Measurements from ENCODE around the gene NACC1.

Gene NACC1

GRCh38 chr19:13120817-13121216, 2.8 kb downstream of the NACC1 start:
- DNase-seq (ENCODE audit: low read depth in 2 of 2): no peak

GRCh38 chr19:13121551-13122274, 3.6 kb downstream of the NACC1 start:
- no peak for DNase-seq (ENCODE audit: low read depth in 2 of 2)

GRCh38 chr19:13122275-13122878, 4.3 kb downstream of the NACC1 start:
- no peak for DNase-seq (ENCODE audit: low read depth in 2 of 2)

GRCh38 chr19:13122980-13123957, 5.2 kb downstream of the NACC1 start:
- DNase-seq (ENCODE audit: low read depth in 2 of 2): no peak

- no peak for DNase-seq (ENCODE audit: low read depth in 2 of 2)
These were observed 9.0 kb downstream of the NACC1 start for GRCh38 chr19:13127051-13127450.

DNA sequence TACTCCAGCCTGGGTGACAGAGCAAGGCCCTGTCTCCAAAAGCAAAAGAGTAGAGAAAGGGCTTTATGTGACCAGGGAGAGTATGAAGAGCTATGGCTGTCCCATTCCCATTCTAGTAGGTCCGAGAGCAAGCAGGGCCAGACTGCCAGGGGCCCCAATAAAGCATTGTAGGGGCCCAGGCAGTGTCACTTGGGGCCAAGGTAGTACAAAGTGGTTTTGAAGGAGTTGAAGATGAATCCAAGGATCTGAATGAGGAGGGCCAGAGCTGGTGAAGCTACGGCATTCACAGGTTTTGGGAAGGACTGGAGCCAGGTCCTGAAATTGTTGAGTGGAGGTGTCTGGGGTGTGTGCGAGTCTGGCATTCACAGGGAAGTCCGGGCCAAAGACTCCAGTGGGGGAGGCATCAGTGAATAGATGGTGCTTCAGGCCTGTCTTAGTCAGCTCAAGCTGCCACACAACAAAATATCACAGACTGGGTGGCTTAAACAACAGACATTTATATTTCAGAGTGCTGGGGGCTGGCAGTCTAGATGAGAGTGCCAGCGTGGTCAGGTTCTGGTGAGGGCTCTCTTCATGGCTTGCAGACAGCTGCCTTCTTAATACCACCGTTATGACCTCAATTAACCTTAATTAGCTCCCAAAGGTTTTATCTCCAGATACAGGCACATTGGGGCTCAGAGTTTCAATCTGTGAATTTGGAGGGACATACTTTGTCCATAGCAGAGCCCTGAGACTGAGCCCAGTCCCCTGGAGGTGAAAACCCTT, 9.9 kb downstream of the NACC1 start:
- DNase-seq (ENCODE audit: low read depth in 2 of 2): no peak

DNA sequence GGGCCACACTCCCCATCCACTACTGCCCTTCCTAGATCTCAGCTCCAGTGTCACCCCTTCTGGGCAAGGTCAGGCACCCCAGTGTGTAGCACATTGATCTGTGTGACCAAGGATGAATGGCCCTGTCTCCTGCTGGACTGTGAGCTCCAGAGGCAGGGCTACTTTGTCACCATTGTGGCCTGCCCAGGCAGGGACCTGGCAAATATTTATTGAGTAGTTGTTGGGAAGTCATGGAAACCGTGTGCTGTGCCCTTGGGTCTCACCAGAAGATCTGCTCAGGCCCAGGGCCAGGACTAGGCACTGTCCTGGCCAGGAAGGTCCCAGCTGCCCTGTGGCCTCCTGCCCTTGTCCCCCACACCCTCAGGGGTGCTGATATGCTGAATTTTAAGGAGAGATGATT, 10.5 kb downstream of the NACC1 start:
- no peak for DNase-seq (ENCODE audit: low read depth in 2 of 2)

GRCh38 chr19:13129384-13129783, 11.3 kb downstream of the NACC1 start:
- DNase-seq (ENCODE audit: low read depth in 2 of 2): no peak

GRCh38 chr19:13130886-13131490, 12.9 kb downstream of the NACC1 start:
- no peak for DNase-seq (ENCODE audit: low read depth in 2 of 2)

DNA sequence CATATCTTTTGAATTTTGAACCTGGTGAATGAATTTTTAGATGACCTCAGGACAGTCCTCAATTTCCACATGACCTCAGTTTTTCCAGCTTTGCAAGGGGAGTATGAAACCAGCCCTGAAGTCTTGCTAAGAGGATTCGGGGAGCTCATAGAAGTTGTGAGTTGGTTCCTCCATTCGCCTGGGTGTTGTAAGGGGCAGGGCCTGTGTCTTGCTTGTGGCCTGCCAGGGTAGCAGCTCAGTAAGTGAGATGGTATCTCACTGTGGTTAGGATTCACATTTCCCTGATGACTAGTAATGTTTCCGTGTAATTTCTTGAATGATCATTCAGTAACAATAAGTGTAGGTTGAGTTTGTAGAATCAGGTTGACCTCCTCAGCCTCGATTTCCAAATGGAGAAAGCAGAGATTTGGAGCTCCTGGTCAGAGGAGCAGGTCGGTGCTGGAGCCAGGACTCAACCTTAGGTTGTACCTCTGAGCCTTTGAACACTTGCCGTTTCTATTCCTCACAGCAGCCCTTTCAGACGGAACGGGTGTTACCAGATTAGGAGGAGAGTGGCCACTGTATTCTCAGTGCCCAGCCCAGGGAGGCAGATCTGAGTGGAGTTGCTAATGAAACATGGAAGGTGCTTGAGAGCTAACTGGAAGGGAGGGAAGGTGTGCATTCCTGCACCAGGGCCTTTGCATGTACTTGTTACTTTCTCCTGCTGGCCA, 14.6 kb downstream of the NACC1 start:
- peak in 1 of 2 donors; percentile 48 for DNase-seq (ENCODE audit: low read depth in 2 of 2)

GRCh38 chr19:13133241-13133870, 15.3 kb downstream of the NACC1 start:
- no peak for DNase-seq (ENCODE audit: low read depth in 2 of 2)

DNA sequence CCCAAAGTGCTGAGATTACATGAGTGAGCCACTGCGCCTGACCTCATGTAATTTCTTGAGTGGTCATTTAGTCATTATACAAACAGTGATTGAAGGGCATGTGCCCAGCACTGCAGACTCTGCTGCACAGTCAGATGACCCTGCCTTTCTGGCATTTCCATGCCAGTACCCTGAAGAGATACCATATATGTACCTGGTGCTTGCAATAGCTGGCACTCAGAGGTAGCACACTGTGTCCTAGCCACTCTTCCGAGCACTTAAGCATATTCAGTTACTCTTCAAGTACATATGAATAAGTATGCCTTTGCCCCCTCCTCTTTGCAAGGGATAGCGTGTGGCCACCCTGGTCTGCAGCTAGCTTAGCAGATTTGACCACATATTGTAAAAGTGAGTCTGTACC, 16.6 kb downstream of the NACC1 start:
- DNase-seq (ENCODE audit: low read depth in 2 of 2): no peak

GRCh38 chr19:13135068-13136062, 17.3 kb downstream of the NACC1 start:
- no peak for DNase-seq (ENCODE audit: low read depth in 2 of 2)

- no peak for DNase-seq (ENCODE audit: low read depth in 2 of 2)
These were observed 19.3 kb downstream of the NACC1 start for GRCh38 chr19:13137290-13137794.

- no peak for DNase-seq (ENCODE audit: low read depth in 2 of 2)
These were observed 20.3 kb downstream of the NACC1 start for GRCh38 chr19:13138171-13138915.

GRCh38 chr19:13138916-13139198, 20.8 kb downstream of the NACC1 start:
- no peak for DNase-seq (ENCODE audit: low read depth in 2 of 2)

GRCh38 chr19:13139633-13140311, 21.7 kb downstream of the NACC1 start:
- DNase-seq (ENCODE audit: low read depth in 2 of 2): no peak

All from activated CD4-positive, alpha-beta T cell treated with anti-CD3 and anti-CD28 coated beads for 24 hours (primary cell).